GM12878 (cell line): Measurements from ENCODE around the gene DENR. TPM values are rescaled to one million over a fixed set of nuclear protein-coding genes. Genes with fewer than 3 reads are reported as not detected.

Experiments used
- BMI1 ChIP-seq: fragments of 450-650 bp; IDR thresholded peaks from 2 replicates; pipeline ENCODE4 v1.6.1; 2016; ENCODE audit warnings: mild to moderate bottlenecking, moderate library complexity, borderline replicate concordance
- FOXM1 ChIP-seq: IDR thresholded peaks from 2 replicates; pipeline ENCODE4 v1.6.1; 2012; ENCODE audit warnings: low read depth, mild to moderate bottlenecking, inconsistent platforms, low read length, moderate library complexity
- HDGF ChIP-seq: fragments of 450-650 bp; IDR thresholded peaks from 2 replicates; pipeline ENCODE4 v1.6.1; 2016; ENCODE audit warnings: antibody characterized with exemption
- IKZF1 ChIP-seq: fragments of 450-650 bp; conservative IDR thresholded peaks from 2 replicates; pipeline ENCODE4 v1.6.1; 2017; ENCODE audit warnings: antibody characterized with exemption, mild to moderate bottlenecking
- IKZF2 ChIP-seq, 2 experiments: fragments of 450-650 bp; IDR thresholded peaks; 2 replicates each; pipeline ENCODE4 v1.6.1; 2017; ENCODE audit warnings: mild to moderate bottlenecking in 2 of 2, moderate library complexity in 2 of 2
- JUND ChIP-seq: IDR thresholded peaks from 2 replicates; pipeline ENCODE4 v1.6.1; 2012; ENCODE audit warnings: low read depth, mild to moderate bottlenecking, low read length, improper control_type of control experiment, moderate library complexity
- KDM1A ChIP-seq: fragments of 200-600 bp; sonication (generic); IDR thresholded peaks from 2 replicates; pipeline ENCODE4 v1.6.1; 2016; ENCODE audit warnings: borderline replicate concordance
- MTA2 ChIP-seq: fragments of 450-650 bp; IDR thresholded peaks from 2 replicates; pipeline ENCODE4 v1.6.1; 2016; ENCODE audit warnings: low read depth, mild to moderate bottlenecking, moderate library complexity
- NFIC ChIP-seq: IDR thresholded peaks from 2 replicates; pipeline ENCODE4 v1.6.1; 2012; ENCODE audit warnings: low read depth, mild to moderate bottlenecking, inconsistent platforms, low read length, moderate library complexity
- PRDM15 ChIP-seq: fragments of 450-650 bp; formaldehyde crosslinking; IDR thresholded peaks from 2 replicates; pipeline ENCODE4 v1.4.0; 2020; ENCODE audit warnings: mild to moderate bottlenecking, moderate library complexity
- RAD21 ChIP-seq: IDR thresholded peaks from 2 replicates; pipeline ENCODE4 v1.6.1; 2011; ENCODE audit warnings: mild to moderate bottlenecking, low read depth, low read length, moderate library complexity; ENCODE audit not compliant: insufficient read depth
- RUNX3 ChIP-seq: IDR thresholded peaks from 2 replicates; pipeline ENCODE4 v1.6.1; 2012; ENCODE audit warnings: low read length, inconsistent platforms
- SMAD5 ChIP-seq: IDR thresholded peaks from 2 replicates; pipeline ENCODE4 v1.6.1; 2016; ENCODE audit warnings: antibody characterized with exemption, low read depth
- SREBF1 ChIP-seq: IDR thresholded peaks from 2 replicates; pipeline ENCODE4 v1.6.1; 2012; ENCODE audit warnings: mild to moderate bottlenecking, low read length
- TAF1 ChIP-seq: IDR thresholded peaks from 2 replicates; pipeline ENCODE4 v1.6.1; 2011; ENCODE audit warnings: mild to moderate bottlenecking, low read depth, low read length, borderline replicate concordance
- polyA plus RNA-seq, 11 experiments: library from polyadenylated mRNA; depleted of rRNA in 4 of 11; unstranded in 6 of 11; stranded (reverse) in 5 of 11; fragments of >200 nt; fragmentation: Nextera tagmentation in 4 of 11; fragmentation: Illumina TruSeq in 1 of 11; extraction: Ambion mirVana in 4 of 11; extraction: Trizol in 1 of 11; gene quantifications; 1 replicate in 1 of 11; 2 replicates in 10 of 11; pipeline versions ENCODE4 v1.2.1 to v1.2.3, GENCODE V29; 2011 to 2016; ENCODE audit warnings: inconsistent platforms in 2 of 11, missing spikeins in 2 of 11, low read depth in 1 of 11
- total RNA-seq, 4 experiments: library from RNA; depleted of rRNA in 3 of 4; stranded (reverse); fragments of >200 nt in 3 of 4; fragmentation: Illumina TruSeq in 1 of 4; extraction: Trizol in 1 of 4; gene quantifications; 2 replicates each; pipeline versions ENCODE4 v1.2.1 to v1.2.3, GENCODE V29; 2013 to 2021
- TF ChIP-seq, protein P1 (sequence below): fragments of 450-650 bp; IDR thresholded peaks from 2 replicates; pipeline ENCODE4 v1.6.1; 2017; ENCODE audit warnings: antibody characterized with exemption, mild to moderate bottlenecking, moderate library complexity
- TF ChIP-seq, protein P2 (sequence below): IDR thresholded peaks from 2 replicates; pipeline ENCODE4 v1.6.1; 2012; ENCODE audit warnings: low read depth, low read length, improper control_type of control experiment
- TF ChIP-seq, protein P3 (sequence below): fragments of 450-650 bp; IDR thresholded peaks from 2 replicates; pipeline ENCODE4 v1.6.1; 2017; ENCODE audit warnings: mild to moderate bottlenecking, moderate library complexity
- TF ChIP-seq, protein P4 (sequence below): fragments of 150-350 bp; IDR thresholded peaks from 2 replicates; pipeline ENCODE4 v1.6.1; 2014; ENCODE audit warnings: mild to moderate bottlenecking, low read depth, low read length

DENR gene
- total and polyA plus RNA-seq, 10 of the 15 experiments (the other 5 are each of a cell fraction or from before 2014, with no cell fraction given), result 29.4 to 97.7 (median 58.3) TPM

- TF ChIP-seq, protein P1, sequence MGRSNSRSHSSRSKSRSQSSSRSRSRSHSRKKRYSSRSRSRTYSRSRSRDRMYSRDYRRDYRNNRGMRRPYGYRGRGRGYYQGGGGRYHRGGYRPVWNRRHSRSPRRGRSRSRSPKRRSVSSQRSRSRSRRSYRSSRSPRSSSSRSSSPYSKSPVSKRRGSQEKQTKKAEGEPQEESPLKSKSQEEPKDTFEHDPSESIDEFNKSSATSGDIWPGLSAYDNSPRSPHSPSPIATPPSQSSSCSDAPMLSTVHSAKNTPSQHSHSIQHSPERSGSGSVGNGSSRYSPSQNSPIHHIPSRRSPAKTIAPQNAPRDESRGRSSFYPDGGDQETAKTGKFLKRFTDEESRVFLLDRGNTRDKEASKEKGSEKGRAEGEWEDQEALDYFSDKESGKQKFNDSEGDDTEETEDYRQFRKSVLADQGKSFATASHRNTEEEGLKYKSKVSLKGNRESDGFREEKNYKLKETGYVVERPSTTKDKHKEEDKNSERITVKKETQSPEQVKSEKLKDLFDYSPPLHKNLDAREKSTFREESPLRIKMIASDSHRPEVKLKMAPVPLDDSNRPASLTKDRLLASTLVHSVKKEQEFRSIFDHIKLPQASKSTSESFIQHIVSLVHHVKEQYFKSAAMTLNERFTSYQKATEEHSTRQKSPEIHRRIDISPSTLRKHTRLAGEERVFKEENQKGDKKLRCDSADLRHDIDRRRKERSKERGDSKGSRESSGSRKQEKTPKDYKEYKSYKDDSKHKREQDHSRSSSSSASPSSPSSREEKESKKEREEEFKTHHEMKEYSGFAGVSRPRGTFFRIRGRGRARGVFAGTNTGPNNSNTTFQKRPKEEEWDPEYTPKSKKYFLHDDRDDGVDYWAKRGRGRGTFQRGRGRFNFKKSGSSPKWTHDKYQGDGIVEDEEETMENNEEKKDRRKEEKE, result no peak
- TF ChIP-seq SREBF1 (no peak), IKZF2 (IDR thresholded peaks at IDR 0.05) (peak; percentile 88 to 92), KDM1A (no peak), HDGF (no peak), BMI1 (0 out of 2 replicates have a peak, but pooled peaks have one; percentile 0), RAD21 (no peak), TAF1 (no peak), RUNX3 (peak; percentile 69), JUND (peak; percentile 71), IKZF1 (peak; percentile 74; the same call in 1 of the 2 replicates), PRDM15 (CRISPR knock-in tag) (no peak), FOXM1 (peak; percentile 73; the same call in 1 of the 2 replicates), MTA2 (peak; percentile 58), NFIC (peak; percentile 88; the same call in 1 of the 2 replicates), SMAD5 (no peak)
- TF ChIP-seq, protein P2, sequence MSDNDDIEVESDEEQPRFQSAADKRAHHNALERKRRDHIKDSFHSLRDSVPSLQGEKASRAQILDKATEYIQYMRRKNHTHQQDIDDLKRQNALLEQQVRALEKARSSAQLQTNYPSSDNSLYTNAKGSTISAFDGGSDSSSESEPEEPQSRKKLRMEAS, result no peak
- TF ChIP-seq, protein P3, sequence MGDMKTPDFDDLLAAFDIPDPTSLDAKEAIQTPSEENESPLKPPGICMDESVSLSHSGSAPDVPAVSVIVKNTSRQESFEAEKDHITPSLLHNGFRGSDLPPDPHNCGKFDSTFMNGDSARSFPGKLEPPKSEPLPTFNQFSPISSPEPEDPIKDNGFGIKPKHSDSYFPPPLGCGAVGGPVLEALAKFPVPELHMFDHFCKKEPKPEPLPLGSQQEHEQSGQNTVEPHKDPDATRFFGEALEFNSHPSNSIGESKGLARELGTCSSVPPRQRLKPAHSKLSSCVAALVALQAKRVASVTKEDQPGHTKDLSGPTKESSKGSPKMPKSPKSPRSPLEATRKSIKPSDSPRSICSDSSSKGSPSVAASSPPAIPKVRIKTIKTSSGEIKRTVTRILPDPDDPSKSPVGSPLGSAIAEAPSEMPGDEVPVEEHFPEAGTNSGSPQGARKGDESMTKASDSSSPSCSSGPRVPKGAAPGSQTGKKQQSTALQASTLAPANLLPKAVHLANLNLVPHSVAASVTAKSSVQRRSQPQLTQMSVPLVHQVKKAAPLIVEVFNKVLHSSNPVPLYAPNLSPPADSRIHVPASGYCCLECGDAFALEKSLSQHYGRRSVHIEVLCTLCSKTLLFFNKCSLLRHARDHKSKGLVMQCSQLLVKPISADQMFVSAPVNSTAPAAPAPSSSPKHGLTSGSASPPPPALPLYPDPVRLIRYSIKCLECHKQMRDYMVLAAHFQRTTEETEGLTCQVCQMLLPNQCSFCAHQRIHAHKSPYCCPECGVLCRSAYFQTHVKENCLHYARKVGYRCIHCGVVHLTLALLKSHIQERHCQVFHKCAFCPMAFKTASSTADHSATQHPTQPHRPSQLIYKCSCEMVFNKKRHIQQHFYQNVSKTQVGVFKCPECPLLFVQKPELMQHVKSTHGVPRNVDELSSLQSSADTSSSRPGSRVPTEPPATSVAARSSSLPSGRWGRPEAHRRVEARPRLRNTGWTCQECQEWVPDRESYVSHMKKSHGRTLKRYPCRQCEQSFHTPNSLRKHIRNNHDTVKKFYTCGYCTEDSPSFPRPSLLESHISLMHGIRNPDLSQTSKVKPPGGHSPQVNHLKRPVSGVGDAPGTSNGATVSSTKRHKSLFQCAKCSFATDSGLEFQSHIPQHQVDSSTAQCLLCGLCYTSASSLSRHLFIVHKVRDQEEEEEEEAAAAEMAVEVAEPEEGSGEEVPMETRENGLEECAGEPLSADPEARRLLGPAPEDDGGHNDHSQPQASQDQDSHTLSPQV, result no peak
- TF ChIP-seq, protein P4, sequence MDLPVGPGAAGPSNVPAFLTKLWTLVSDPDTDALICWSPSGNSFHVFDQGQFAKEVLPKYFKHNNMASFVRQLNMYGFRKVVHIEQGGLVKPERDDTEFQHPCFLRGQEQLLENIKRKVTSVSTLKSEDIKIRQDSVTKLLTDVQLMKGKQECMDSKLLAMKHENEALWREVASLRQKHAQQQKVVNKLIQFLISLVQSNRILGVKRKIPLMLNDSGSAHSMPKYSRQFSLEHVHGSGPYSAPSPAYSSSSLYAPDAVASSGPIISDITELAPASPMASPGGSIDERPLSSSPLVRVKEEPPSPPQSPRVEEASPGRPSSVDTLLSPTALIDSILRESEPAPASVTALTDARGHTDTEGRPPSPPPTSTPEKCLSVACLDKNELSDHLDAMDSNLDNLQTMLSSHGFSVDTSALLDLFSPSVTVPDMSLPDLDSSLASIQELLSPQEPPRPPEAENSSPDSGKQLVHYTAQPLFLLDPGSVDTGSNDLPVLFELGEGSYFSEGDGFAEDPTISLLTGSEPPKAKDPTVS, result no peak
These were observed 31.5 kb upstream of the DENR start (continued) for GRCh38 chr12:122721057-122721545.
